ENCODE data around the gene ZBTB47.
A peak's percentile ranks its signal among the peaks of the same experiment; 100 is the strongest.

ZBTB47 gene

GRCh38 chr3:42652611-42653302 is 740 bp upstream of the ZBTB47 start:
- DNase-seq (ENCODE audit: low spot score) = peak; percentile 45

GRCh38 chr3:42653303-42653559 is 266 bp upstream of the ZBTB47 start:
- no peak for DNase-seq (ENCODE audit: low spot score)

- peak; percentile 91 for DNase-seq (ENCODE audit: low spot score)
Observed at GRCh38 chr3:42654331-42655201, 1.1 kb downstream of the ZBTB47 start.

- peak; percentile 55 for DNase-seq (ENCODE audit: low spot score)
Observed at GRCh38 chr3:42655331-42655888, 1.9 kb downstream of the ZBTB47 start.

GRCh38 chr3:42655980-42656679 is 2.6 kb downstream of the ZBTB47 start:
- DNase-seq (ENCODE audit: low spot score) = no peak

GRCh38 chr3:42656680-42657610 is 3.4 kb downstream of the ZBTB47 start:
- DNase-seq (ENCODE audit: low spot score) = no peak

- DNase-seq (ENCODE audit: low spot score) = no peak
Observed at GRCh38 chr3:42657675-42658074, 4.2 kb downstream of the ZBTB47 start.

- no peak for DNase-seq (ENCODE audit: low spot score)
Observed at GRCh38 chr3:42658091-42658770, 4.7 kb downstream of the ZBTB47 start.

GRCh38 chr3:42658771-42659390 is 5.4 kb downstream of the ZBTB47 start:
- no peak for DNase-seq (ENCODE audit: low spot score)

GRCh38 chr3:42659451-42660130 is 6.1 kb downstream of the ZBTB47 start:
- DNase-seq (ENCODE audit: low spot score) = no peak

GRCh38 chr3:42660131-42660715 is 6.7 kb downstream of the ZBTB47 start:
- DNase-seq (ENCODE audit: low spot score) = no peak

- DNase-seq (ENCODE audit: low spot score) = no peak
Observed at GRCh38 chr3:42660898-42661297, 7.4 kb downstream of the ZBTB47 start.

GRCh38 chr3:42661593-42662022 is 8.1 kb downstream of the ZBTB47 start:
- no peak for DNase-seq (ENCODE audit: low spot score)

GRCh38 chr3:42662037-42662812 is 8.7 kb downstream of the ZBTB47 start:
- DNase-seq (ENCODE audit: low spot score) = no peak

- DNase-seq (ENCODE audit: low spot score) = no peak
Observed at GRCh38 chr3:42662813-42663535, 9.5 kb downstream of the ZBTB47 start.

- no peak for DNase-seq (ENCODE audit: low spot score)
Observed at GRCh38 chr3:42663581-42664437, 10.3 kb downstream of the ZBTB47 start.

GRCh38 chr3:42664438-42664803 is 10.9 kb downstream of the ZBTB47 start:
- DNase-seq (ENCODE audit: low spot score) = no peak

Measured in ecto neural progenitor cell (in vitro differentiated cells).